LNCaP clone FGC (cell line): Measurements from ENCODE around the gene OR8K5.

Source experiments
- DNase-seq: peaks from one replicate; pipeline ENCODE4 v3.0.0-alpha.2; 2011; ENCODE audit warnings: low read depth
- H3K4me3 ChIP-seq: 2 replicates; pipeline ENCODE4 v1.5.1; 2011; ENCODE audit warnings: mild to moderate bottlenecking, low read depth, low read length, control low read depth
- TF ChIP-seq, protein P1 (sequence below): IDR thresholded peaks from 2 replicates; pipeline ENCODE4 v1.5.1; 2012; ENCODE audit warnings: mild to moderate bottlenecking; ENCODE audit not compliant: control insufficient read depth, insufficient read depth; ENCODE audit errors: extremely low read depth

Gene OR8K5, protein sequence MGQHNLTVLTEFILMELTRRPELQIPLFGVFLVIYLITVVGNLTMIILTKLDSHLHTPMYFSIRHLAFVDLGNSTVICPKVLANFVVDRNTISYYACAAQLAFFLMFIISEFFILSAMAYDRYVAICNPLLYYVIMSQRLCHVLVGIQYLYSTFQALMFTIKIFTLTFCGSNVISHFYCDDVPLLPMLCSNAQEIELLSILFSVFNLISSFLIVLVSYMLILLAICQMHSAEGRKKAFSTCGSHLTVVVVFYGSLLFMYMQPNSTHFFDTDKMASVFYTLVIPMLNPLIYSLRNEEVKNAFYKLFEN

DNA sequence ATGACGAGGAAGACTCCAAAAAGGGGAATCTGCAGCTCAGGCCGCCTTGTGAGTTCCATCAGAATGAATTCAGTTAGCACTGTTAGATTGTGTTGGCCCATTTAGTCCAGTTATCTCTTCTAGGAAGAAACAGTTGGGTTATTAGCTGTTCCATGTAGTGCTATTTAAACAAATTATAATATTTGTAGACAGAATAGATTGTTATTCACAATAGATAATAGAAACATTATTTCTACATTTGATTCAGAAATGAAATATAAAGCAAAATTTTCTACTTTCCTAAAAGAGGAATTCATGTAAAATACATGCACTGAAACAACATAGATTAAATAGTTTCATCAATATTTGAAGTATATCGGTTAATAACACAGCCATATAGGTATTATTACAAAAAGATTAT, at the start of gene OR8K5:
Gene OR8K5, minus strand, starts transcription at position 101 of the 400 bp plus-strand sequence. Its CDS starts 0 bp downstream, at position 101.
- no peak within 1 kb of the TSS for H3K4me3 ChIP-seq
- DNase-seq, result no peak
- TF ChIP-seq, protein P1, sequence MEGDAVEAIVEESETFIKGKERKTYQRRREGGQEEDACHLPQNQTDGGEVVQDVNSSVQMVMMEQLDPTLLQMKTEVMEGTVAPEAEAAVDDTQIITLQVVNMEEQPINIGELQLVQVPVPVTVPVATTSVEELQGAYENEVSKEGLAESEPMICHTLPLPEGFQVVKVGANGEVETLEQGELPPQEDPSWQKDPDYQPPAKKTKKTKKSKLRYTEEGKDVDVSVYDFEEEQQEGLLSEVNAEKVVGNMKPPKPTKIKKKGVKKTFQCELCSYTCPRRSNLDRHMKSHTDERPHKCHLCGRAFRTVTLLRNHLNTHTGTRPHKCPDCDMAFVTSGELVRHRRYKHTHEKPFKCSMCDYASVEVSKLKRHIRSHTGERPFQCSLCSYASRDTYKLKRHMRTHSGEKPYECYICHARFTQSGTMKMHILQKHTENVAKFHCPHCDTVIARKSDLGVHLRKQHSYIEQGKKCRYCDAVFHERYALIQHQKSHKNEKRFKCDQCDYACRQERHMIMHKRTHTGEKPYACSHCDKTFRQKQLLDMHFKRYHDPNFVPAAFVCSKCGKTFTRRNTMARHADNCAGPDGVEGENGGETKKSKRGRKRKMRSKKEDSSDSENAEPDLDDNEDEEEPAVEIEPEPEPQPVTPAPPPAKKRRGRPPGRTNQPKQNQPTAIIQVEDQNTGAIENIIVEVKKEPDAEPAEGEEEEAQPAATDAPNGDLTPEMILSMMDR, result no peak

DNA sequence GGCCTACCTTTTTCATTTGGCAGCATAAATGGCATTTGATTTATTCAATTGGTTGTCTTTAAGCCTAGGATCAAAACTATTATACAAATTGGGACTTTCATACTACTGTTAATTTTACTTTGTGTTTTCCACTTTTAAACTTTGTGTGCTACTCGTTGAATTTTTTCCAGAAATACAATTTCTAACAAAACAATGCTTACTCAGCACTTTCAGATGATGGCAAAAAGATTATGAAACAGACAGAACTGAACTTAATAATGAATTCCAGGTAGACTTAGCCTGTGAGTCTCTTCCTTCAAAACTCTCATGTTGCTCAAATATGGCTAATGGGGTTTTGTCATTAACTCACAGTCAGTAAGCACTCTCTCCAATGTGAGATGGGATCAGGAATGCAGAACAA, 47.7 kb upstream of the OR8K5 start:
- no peak overlapping the region for H3K4me3 ChIP-seq
- TF ChIP-seq, protein P1, result no peak
- DNase-seq, result no peak

DNA sequence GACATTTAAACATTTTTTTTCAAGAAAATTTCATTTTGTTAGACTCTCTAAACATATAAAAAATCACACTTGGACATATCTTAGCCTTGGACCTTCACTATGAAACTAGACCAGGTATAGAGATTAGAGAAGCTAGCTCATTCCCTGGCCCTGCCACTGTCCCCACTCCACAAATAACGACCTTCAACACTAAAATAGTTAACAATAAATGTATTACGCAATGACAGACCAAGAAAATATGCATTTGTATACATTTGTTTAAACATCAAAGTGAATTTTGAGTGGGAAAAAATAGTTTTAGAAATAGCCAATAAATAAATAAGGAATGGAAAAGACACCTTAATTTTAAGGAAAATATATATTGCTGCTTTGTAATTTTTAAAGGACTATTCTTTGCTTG, 37.2 kb upstream of the OR8K5 start:
- TF ChIP-seq, protein P1, result no peak
- DNase-seq, result no peak
- H3K4me3 ChIP-seq, result no peak overlapping the region

DNA sequence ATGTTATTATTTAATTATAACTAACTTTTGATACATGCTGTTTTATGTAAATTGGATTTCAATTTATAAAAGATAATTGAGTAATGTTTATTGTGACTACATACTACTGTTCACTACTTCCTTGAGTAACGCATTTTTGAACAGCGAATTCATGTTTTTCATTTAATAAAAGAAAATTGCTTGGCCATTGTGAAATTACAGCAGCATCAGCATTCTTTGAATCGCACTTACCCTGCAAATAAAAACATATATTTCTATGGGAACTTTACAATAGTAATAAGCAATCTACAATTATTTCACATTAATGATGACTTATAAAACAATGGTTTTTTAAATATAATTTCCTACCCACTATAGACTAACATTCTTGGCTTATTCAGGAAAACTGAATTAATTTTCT, 36.6 kb upstream of the OR8K5 start:
- DNase-seq, result no peak
- TF ChIP-seq, protein P1, result no peak
- no peak overlapping the region for H3K4me3 ChIP-seq

DNA sequence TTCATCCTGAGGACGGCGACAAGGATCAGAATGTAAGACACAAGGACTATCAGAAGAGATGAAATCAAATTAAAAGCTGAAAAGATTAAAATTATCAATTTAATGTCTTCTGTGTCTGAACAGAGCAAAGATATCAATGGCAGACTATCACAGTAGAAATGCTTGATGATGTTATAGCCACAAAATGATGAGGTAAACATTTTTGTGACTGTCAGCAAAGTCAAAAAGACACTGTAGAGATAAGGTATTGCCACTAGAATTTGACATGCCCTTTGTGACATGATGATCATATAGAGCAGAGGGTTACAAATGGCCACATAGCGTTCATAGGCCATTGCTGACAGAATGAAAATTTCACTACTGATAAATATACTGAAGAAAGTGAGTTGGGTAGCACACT, 28.5 kb upstream of the OR8K5 start:
- DNase-seq, result no peak
- no peak overlapping the region for H3K4me3 ChIP-seq
- TF ChIP-seq, protein P1, result no peak

DNA sequence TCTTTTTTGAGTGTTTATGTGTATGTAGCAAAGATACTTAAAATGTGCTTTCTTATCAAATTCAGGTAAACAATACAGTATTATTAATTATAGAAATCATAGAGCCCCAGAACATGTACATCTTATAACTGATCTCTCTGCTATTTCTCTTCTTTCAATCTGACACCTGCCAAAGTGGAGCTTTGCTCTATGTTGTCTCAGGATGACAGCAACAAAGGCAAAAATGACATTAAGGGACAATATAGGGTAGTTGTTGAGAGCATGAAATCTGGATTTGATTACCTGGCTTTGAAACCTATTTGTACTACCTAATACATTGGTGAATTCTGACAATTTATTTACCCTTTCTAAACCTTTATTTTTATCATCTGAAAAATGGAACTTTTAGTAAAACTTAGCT, 23.3 kb upstream of the OR8K5 start:
- no peak for DNase-seq
- TF ChIP-seq, protein P1, result no peak
- no peak overlapping the region for H3K4me3 ChIP-seq

DNA sequence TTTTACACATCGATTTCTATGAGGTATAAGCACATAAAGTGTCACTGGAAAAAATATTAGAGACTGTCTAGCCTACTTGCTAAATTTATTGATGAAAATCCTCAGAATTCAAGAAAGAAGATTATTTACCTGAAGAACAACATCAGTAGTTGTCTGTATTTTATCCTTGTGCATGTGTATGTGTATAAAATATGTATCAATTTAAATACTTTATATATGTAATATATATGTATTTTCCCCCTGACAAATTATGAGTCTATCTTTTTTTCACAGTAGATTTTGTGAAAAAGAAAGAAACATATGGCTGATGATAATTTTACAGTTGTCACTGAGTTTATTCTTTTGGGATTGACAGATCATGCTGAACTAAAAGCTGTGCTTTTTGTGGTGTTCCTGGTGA, 16.2 kb upstream of the OR8K5 start, which contains the start of gene OR5J2:
Gene OR5J2, plus strand, starts transcription at position 301 of the 400 bp plus-strand sequence. Its CDS starts 0 bp downstream, at position 301.
- H3K4me3 ChIP-seq, result no peak within 1 kb of the TSS
- TF ChIP-seq, protein P1, result no peak
- DNase-seq, result no peak
